Tibial nerve (tissue), 4 donors: ENCODE measurements around the gene C14orf93. TPM values are rescaled to one million over a fixed set of nuclear protein-coding genes. Genes with fewer than 3 reads are reported as not detected.

Source experiments
- DNase-seq, 2 donors: peaks; one replicate each; pipeline ENCODE4 v3.0.0-alpha.2; 2019; ENCODE audit warnings: low spot score in 2 of 2
- H3K27ac ChIP-seq, 4 donors: fragments of 200-600 bp; sonication (generic) in 3 of 4; one replicate each; pipeline ENCODE4 v1.5.1; 2017 to 2019; ENCODE audit warnings: mild to moderate bottlenecking in 1 of 4
- H3K27me3 ChIP-seq, 2 donors: fragments of 200-600 bp; sonication (generic) in 1 of 2; one replicate each; pipeline versions ENCODE4 v1.5.1 to v1.6.0; 2017 to 2019
- H3K36me3 ChIP-seq, 3 donors: fragments of 200-600 bp; sonication (generic); one replicate each; pipeline ENCODE4 v1.5.1; 2018 to 2019
- H3K4me1 ChIP-seq, 4 donors: fragments of 200-600 bp; sonication (generic) in 3 of 4; one replicate each; pipeline ENCODE4 v1.5.1; 2017 to 2019
- H3K4me3 ChIP-seq, 4 donors: fragments of 200-600 bp; sonication (generic) in 3 of 4; one replicate each; pipeline ENCODE4 v1.5.1; 2017 to 2019; ENCODE audit warnings: mild to moderate bottlenecking in 1 of 4, moderate library complexity in 1 of 4
- H3K9me3 ChIP-seq, 4 donors: fragments of 200-600 bp; sonication (generic) in 3 of 4; one replicate each; pipeline ENCODE4 v1.5.1; 2017 to 2019
- CTCF ChIP-seq, 5 experiments: fragments of 200-600 bp in 3 of 5; fragments of 450-650 bp in 2 of 5; sonication (generic) in 3 of 5; IDR thresholded peaks; one replicate each; pipeline ENCODE4 v1.5.1; 2016 to 2019; ENCODE audit warnings: antibody characterized with exemption in 5 of 5, mild to moderate bottlenecking in 3 of 5, moderate library complexity in 2 of 5
- EP300 ChIP-seq, 2 donors: sonication (generic); formaldehyde crosslinking; IDR thresholded peaks; one replicate each; pipeline ENCODE4 v1.6.1; 2017; ENCODE audit warnings: antibody characterized with exemption in 2 of 2, mild to moderate bottlenecking in 1 of 2
- POLR2A ChIP-seq, 2 donors: fragments of 450-650 bp; IDR thresholded peaks; one replicate each; pipeline ENCODE4 v1.6.1; 2017; ENCODE audit warnings: antibody characterized with exemption in 2 of 2, mild to moderate bottlenecking in 2 of 2, moderate library complexity in 2 of 2
- WGBS, 2 donors: methylation state at CpG; one replicate each; pipeline ENCODE4 v1.1.5; 2018; 5-methylcytosine and 5-hydroxymethylcytosine counted together
- total RNA-seq, 4 donors: library from RNA; depleted of rRNA; stranded (reverse); fragments of >200 nt; gene quantifications; one replicate each; pipeline ENCODE4 v1.1.0, GENCODE V29; 2016

The C14orf93 gene
- total RNA-seq, 4 donors from 2014 or later, result 8.4 to 18.6 (median 9.5) TPM

GRCh38 chr14:23054000-23054811, 44.3 kb upstream of the C14orf93 start:
- no peaks in the 10 kb centered on the region for H3K27me3 ChIP-seq
- H3K4me3 ChIP-seq, result no peak overlapping the region
- H3K36me3 ChIP-seq, result peaks cover 0 to 7% (median 3%) of the 10 kb centered on the region in 3 donors
- no peaks in the 10 kb centered on the region for H3K9me3 ChIP-seq
- peaks cover 0 to 23% (median 7%) of the 10 kb centered on the region in 4 donors for H3K4me1 ChIP-seq
- DNase-seq, result no peak
- WGBS, 2 donors, result 70 to 90% methylated on average over 9 to 13 of the region's 17 CpGs
- TF ChIP-seq EP300 (IDR thresholded peaks at IDR 0.05) (no peak), CTCF (IDR thresholded peaks at IDR 0.05) (peak in 2 of 5 experiments; percentile 8 to 12)
- no peak overlapping the region for H3K27ac ChIP-seq

- Histone ChIP-seq H3K4me1 (peaks cover 0 to 23% (median 7%) of the 10 kb centered on the region in 4 donors), H3K27me3 (no peaks in the 10 kb centered on the region), H3K27ac (no peak overlapping the region), H3K4me3 (no peak overlapping the region), H3K9me3 (no peaks in the 10 kb centered on the region), H3K36me3 (no peaks in the 10 kb centered on the region)
- 89 to 97% methylated on average over 10 of the region's 10 CpGs for WGBS, 2 donors
- DNase-seq, result no peak
- TF ChIP-seq EP300 (IDR thresholded peaks at IDR 0.05) (no peak), POLR2A (IDR thresholded peaks at IDR 0.05) (no peak), CTCF (IDR thresholded peaks at IDR 0.05) (no peak)
Measured at GRCh38 chr14:23053426-23053825, 43.5 kb upstream of the C14orf93 start.

- Histone ChIP-seq H3K4me1 (peaks cover 0 to 17% (median 7%) of the 10 kb centered on the region in 4 donors), H3K4me3 (no peak overlapping the region), H3K27me3 (no peaks in the 10 kb centered on the region), H3K9me3 (no peaks in the 10 kb centered on the region), H3K27ac (no peak overlapping the region), H3K36me3 (no peaks in the 10 kb centered on the region)
- no peak for DNase-seq
- TF ChIP-seq CTCF (IDR thresholded peaks at IDR 0.05) (no peak), EP300 (IDR thresholded peaks at IDR 0.05) (no peak)
- 73 to 74% methylated on average over 3 of the region's 3 CpGs for WGBS, 2 donors
Measured at GRCh38 chr14:23052671-23053070, 42.7 kb upstream of the C14orf93 start.

- Histone ChIP-seq H3K36me3 (no peaks in the 10 kb centered on the region), H3K9me3 (no peaks in the 10 kb centered on the region), H3K4me3 (no peak overlapping the region), H3K27me3 (no peaks in the 10 kb centered on the region), H3K27ac (no peak overlapping the region), H3K4me1 (peaks cover 0 to 15% (median 7%) of the 10 kb centered on the region in 4 donors)
- no peak for DNase-seq
- WGBS, 2 donors, result 61 to 63% methylated on average over 4 to 14 of the region's 14 CpGs
- no peak for TF ChIP-seq POLR2A (IDR thresholded peaks at IDR 0.05)
- TF ChIP-seq EP300 (IDR thresholded peaks at IDR 0.05), result no peak
- no peak for TF ChIP-seq CTCF (IDR thresholded peaks at IDR 0.05)
Measured at GRCh38 chr14:23052182-23052623, 42.3 kb upstream of the C14orf93 start.
